Liver (tissue), 9 donors: Measurements from ENCODE around the gene FSIP1. TPM values are rescaled to one million over a fixed set of nuclear protein-coding genes. Genes with fewer than 3 reads are reported as not detected.

Source experiments
- DNase-seq: peaks from one replicate; pipeline ENCODE4 v3.0.0-alpha.2; 2017; ENCODE audit warnings: low spot score
- H3K27ac ChIP-seq, 2 donors: one replicate each; pipeline ENCODE4 v1.7.0; 2013; ENCODE audit warnings: inconsistent platforms in 2 of 2, low read length in 2 of 2, control low read depth in 1 of 2, low read depth in 1 of 2, mild to moderate bottlenecking in 1 of 2
- H3K27me3 ChIP-seq, 4 donors: one replicate each; pipeline versions ENCODE4 v1.6.1 to v1.7.0; 2013; ENCODE audit warnings: low read length in 3 of 4, inconsistent platforms in 1 of 4, mild to moderate bottlenecking in 1 of 4, moderate library complexity in 1 of 4; ENCODE audit not compliant: control insufficient read depth in 4 of 4, insufficient read depth in 4 of 4
- H3K36me3 ChIP-seq, 4 donors: one replicate each; pipeline versions ENCODE4 v1.6.1 to v1.7.0; 2013; ENCODE audit warnings: low read length in 3 of 4, mild to moderate bottlenecking in 3 of 4, low read depth in 1 of 4, moderate library complexity in 1 of 4; ENCODE audit not compliant: control insufficient read depth in 4 of 4, insufficient read depth in 3 of 4
- H3K4me1 ChIP-seq, 4 donors: one replicate each; pipeline versions ENCODE4 v1.6.1 to v1.7.0; 2013; ENCODE audit warnings: low read length in 3 of 4, mild to moderate bottlenecking in 3 of 4, moderate library complexity in 1 of 4; ENCODE audit not compliant: control insufficient read depth in 4 of 4, insufficient read depth in 4 of 4
- H3K4me3 ChIP-seq, 3 donors: one replicate each; pipeline versions ENCODE4 v1.6.1 to v1.7.0; 2013; ENCODE audit warnings: low read length in 3 of 3, control low read depth in 1 of 3, low read depth in 1 of 3, mild to moderate bottlenecking in 1 of 3
- H3K9ac ChIP-seq, 2 donors: one replicate each; pipeline ENCODE4 v1.7.0; 2013; ENCODE audit warnings: low read length in 2 of 2, mild to moderate bottlenecking in 2 of 2, moderate library complexity in 2 of 2, control low read depth in 1 of 2, low read depth in 1 of 2
- H3K9me3 ChIP-seq, 4 donors: one replicate each; pipeline versions ENCODE4 v1.6.1 to v1.7.0; 2013; ENCODE audit warnings: low read length in 3 of 4; ENCODE audit not compliant: control insufficient read depth in 4 of 4
- ATF3 ChIP-seq: IDR thresholded peaks from 2 replicates; pipeline ENCODE4 v1.6.1; 2016; ENCODE audit warnings: antibody characterized with exemption
- EGR1 ChIP-seq, 2 donors: IDR thresholded peaks; 2 replicates each; pipeline ENCODE4 v1.6.1; 2016 to 2018; ENCODE audit warnings: antibody characterized with exemption in 2 of 2, low read depth in 2 of 2
- FOXA1 ChIP-seq: IDR thresholded peaks from 2 replicates; pipeline ENCODE4 v1.6.1; 2016; ENCODE audit warnings: antibody characterized with exemption
- FOXA2 ChIP-seq: IDR thresholded peaks from 2 replicates; pipeline ENCODE4 v1.6.1; 2016; ENCODE audit warnings: antibody characterized with exemption
- GABPA ChIP-seq, 2 donors: IDR thresholded peaks in 1 of 2; conservative IDR thresholded peaks in 1 of 2; 2 replicates each; pipeline ENCODE4 v1.6.1; 2016; ENCODE audit warnings: antibody characterized with exemption in 2 of 2, mild to moderate bottlenecking in 1 of 2, moderate library complexity in 1 of 2
- HNF4A ChIP-seq, 2 donors: conservative IDR thresholded peaks; 2 replicates each; pipeline ENCODE4 v1.6.1; 2016; ENCODE audit warnings: antibody characterized with exemption in 2 of 2, mild to moderate bottlenecking in 2 of 2
- HNF4G ChIP-seq: IDR thresholded peaks from 2 replicates; pipeline ENCODE4 v1.6.1; 2016; ENCODE audit warnings: antibody characterized with exemption
- JUND ChIP-seq, 2 donors: IDR thresholded peaks; 2 replicates each; pipeline ENCODE4 v1.6.1; 2016; ENCODE audit warnings: antibody characterized with exemption in 2 of 2
- NR2F2 ChIP-seq: IDR thresholded peaks from 2 replicates; pipeline ENCODE4 v1.6.1; 2016; ENCODE audit warnings: antibody characterized with exemption
- REST ChIP-seq: IDR thresholded peaks from 2 replicates; pipeline ENCODE4 v1.6.1; 2016; ENCODE audit warnings: antibody characterized with exemption, mild to moderate bottlenecking
- RXRA ChIP-seq, 2 donors: IDR thresholded peaks; 2 replicates each; pipeline ENCODE4 v1.6.1; 2017 to 2018; ENCODE audit warnings: antibody characterized with exemption in 2 of 2, mild to moderate bottlenecking in 1 of 2
- SP1 ChIP-seq: IDR thresholded peaks from 2 replicates; pipeline ENCODE4 v1.6.1; 2018; ENCODE audit warnings: antibody characterized with exemption, mild to moderate bottlenecking
- TAF1 ChIP-seq: conservative IDR thresholded peaks from 2 replicates; pipeline ENCODE4 v1.6.1; 2016; ENCODE audit warnings: antibody characterized with exemption, mild to moderate bottlenecking
- YY1 ChIP-seq: IDR thresholded peaks from 2 replicates; pipeline ENCODE4 v1.6.1; 2016; ENCODE audit warnings: antibody characterized with exemption, mild to moderate bottlenecking
- ZBTB33 ChIP-seq: IDR thresholded peaks from 2 replicates; pipeline ENCODE4 v1.6.1; 2016; ENCODE audit warnings: antibody characterized with exemption
- WGBS: extraction: QIAGEN DNeasy Blood & Tissue Kit; methylation state at CpG from one replicate; pipeline ENCODE4 v1.1.7; 2013; 5-methylcytosine and 5-hydroxymethylcytosine counted together
- polyA plus RNA-seq, 2 donors: library from polyadenylated mRNA; stranded (reverse) in 1 of 2; unstranded in 1 of 2; fragments of 200-250 nt in 1 of 2; fragments of >200 nt in 1 of 2; fragmentation: Nextera tagmentation in 1 of 2; extraction: Ambion mirVana in 1 of 2; gene quantifications; one replicate each; pipeline versions ENCODE4 v1.2.1 to v1.2.3, GENCODE V29; 2013 to 2015
- total RNA-seq, 2 donors: library from RNA; depleted of rRNA; stranded (reverse); fragments of >200 nt; gene quantifications; one replicate each; pipeline ENCODE4 v1.2.3, GENCODE V29; 2014
- TF ChIP-seq, protein P1 (sequence below): fragments of 150-350 bp; IDR thresholded peaks from 2 replicates; pipeline ENCODE4 v1.5.1; 2017; ENCODE audit warnings: improper control_type of control experiment, low read depth, low read length; ENCODE audit not compliant: missing input control
- TF ChIP-seq, protein P2 (sequence below): IDR thresholded peaks from 2 replicates; pipeline ENCODE4 v1.6.1; 2016; ENCODE audit warnings: antibody characterized with exemption
- donor health status: healthy.
- donor health status: healthy.
- donor health status: healthy.
- donor health status: healthy.
- donor health status: healthy.

FSIP1 gene
- total and polyA plus RNA-seq, 4 donors, result 0.05 to 0.29 (median 0.13) TPM

GRCh38 chr15:39582286-39582976 is 200.2 kb downstream of the FSIP1 start:
- peak overlapping the region; percentile 3 to 78 for H3K27ac ChIP-seq
- TF ChIP-seq JUND (IDR thresholded peaks at IDR 0.05) (no peak), ZBTB33 (no peak), REST (no peak), YY1 (no peak), SP1 (no peak), GABPA (IDR thresholded peaks at IDR 0.05 in 1 of 2, conservative IDR thresholded peaks at IDR 0.05 in 1 of 2) (no peak), FOXA2 (no peak), HNF4G (no peak), RXRA (IDR thresholded peaks at IDR 0.05) (no peak), HNF4A (conservative IDR thresholded peaks at IDR 0.05) (no peak), TAF1 (no peak), ATF3 (no peak), FOXA1 (no peak), EGR1 (IDR thresholded peaks at IDR 0.05; ENCODE audit: low read depth in 2 of 2) (no peak), NR2F2 (no peak)
- TF ChIP-seq, protein P1, sequence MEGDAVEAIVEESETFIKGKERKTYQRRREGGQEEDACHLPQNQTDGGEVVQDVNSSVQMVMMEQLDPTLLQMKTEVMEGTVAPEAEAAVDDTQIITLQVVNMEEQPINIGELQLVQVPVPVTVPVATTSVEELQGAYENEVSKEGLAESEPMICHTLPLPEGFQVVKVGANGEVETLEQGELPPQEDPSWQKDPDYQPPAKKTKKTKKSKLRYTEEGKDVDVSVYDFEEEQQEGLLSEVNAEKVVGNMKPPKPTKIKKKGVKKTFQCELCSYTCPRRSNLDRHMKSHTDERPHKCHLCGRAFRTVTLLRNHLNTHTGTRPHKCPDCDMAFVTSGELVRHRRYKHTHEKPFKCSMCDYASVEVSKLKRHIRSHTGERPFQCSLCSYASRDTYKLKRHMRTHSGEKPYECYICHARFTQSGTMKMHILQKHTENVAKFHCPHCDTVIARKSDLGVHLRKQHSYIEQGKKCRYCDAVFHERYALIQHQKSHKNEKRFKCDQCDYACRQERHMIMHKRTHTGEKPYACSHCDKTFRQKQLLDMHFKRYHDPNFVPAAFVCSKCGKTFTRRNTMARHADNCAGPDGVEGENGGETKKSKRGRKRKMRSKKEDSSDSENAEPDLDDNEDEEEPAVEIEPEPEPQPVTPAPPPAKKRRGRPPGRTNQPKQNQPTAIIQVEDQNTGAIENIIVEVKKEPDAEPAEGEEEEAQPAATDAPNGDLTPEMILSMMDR, result no peak
- TF ChIP-seq, protein P2, sequence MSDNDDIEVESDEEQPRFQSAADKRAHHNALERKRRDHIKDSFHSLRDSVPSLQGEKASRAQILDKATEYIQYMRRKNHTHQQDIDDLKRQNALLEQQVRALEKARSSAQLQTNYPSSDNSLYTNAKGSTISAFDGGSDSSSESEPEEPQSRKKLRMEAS, result no peak
- 71% methylated on average over 20 of the region's 20 CpGs for WGBS
- H3K4me1 ChIP-seq, result peaks cover 4 to 58% (median 30%) of the 10 kb centered on the region in 4 donors
- H3K9ac ChIP-seq, result peak overlapping the region in 1 of 2 donors; percentile 33
- H3K4me3 ChIP-seq, result peak overlapping the region; percentile 46 to 85 (median 64)
- no peaks in the 10 kb centered on the region for H3K9me3 ChIP-seq
- no peak for DNase-seq
- H3K27me3 ChIP-seq, result no peaks in the 10 kb centered on the region
- peaks cover 0 to 29% (median 14%) of the 10 kb centered on the region in 4 donors for H3K36me3 ChIP-seq
